ENCODE measurements around the gene CXCL6. TPM values are rescaled to one million over a fixed set of nuclear protein-coding genes. Genes with fewer than 3 reads are reported as not detected.
A peak's percentile ranks its signal among the peaks of the same experiment; 100 is the strongest.

CXCL6 gene
- total RNA-seq (6.0 and 7.5 TPM in 2 replicates), polyA plus RNA-seq (3.7 and 4.4 TPM in 2 replicates)

DNA sequence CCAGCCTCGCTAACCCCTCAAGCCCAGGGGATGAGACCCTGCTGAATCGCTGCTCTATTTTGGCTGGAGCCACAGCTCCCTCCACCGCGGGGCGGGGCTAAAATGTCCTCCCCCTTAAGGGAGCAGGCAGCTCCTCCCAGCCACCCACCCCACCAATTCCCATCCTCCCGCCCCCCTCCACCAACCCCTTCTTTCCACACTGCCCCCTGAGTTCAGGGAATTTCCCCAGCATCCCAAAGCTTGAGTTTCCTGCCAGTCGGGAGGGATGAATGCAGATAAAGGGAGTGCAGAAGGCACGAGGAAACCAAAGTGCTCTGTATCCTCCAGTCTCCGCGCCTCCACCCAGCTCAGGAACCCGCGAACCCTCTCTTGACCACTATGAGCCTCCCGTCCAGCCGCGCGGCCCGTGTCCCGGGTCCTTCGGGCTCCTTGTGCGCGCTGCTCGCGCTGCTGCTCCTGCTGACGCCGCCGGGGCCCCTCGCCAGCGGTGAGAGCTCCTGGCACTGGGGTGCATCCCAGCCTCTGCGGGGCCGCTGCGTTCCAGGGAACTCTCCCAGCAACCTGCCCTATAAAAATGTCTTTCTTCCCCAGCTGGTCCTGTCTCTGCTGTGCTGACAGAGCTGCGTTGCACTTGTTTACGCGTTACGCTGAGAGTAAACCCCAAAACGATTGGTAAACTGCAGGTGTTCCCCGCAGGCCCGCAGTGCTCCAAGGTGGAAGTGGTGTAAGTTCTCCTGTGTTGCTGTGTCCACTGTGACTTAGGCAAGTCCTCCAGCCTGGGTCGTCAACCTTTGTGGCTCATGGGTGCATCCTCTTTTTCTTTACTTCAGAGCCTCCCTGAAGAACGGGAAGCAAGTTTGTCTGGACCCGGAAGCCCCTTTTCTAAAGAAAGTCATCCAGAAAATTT lies at the start of gene CXCL6:
Gene CXCL6 (plus strand): TSS at position 306 of the 907 bp plus-strand sequence. CDS start 73 bp downstream, at position 379.
- DNase-seq (ENCODE audit: low spot score): peak; percentile 27
- no peak for TF ChIP-seq CTCF (IDR thresholded peaks at IDR 0.05; ENCODE audit: poor library complexity)
- no peak for TF ChIP-seq EZH2phosphoT487 (IDR thresholded peaks at IDR 0.05; ENCODE audit: low read depth, severe bottlenecking, unreplicated experiment)
- no peak for TF ChIP-seq EZH2 (IDR thresholded peaks at IDR 0.05; ENCODE audit: borderline replicate concordance)
- no peak within 1 kb of the TSS for H3K4me3 ChIP-seq

DNA sequence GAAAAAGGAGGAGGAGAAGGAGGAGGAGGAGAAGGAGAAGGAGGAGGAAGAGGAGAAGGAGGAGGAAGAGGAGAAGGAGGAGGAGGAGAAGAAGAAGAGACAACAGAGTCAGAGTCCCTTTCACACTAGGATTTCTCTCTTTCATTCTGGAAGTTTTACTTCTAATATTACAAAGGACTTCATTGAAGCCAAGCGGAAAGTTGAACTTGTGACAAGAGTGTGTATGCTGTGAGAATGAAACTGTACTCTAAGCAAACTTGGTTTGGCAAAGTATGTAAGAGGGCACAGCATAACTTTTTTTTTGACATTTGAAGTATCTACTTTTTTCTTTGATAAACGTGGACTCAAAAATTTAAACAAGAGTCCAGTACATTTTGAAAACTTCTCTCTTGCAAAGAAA lies 48.1 kb upstream of the CXCL6 start:
- 72% methylated on average over 2 of the region's 2 CpGs for WGBS (ENCODE audit: low lambda C conversion rate, missing lambda C conversion rate)
- no peaks in the 10 kb centered on the region for H3K36me3 ChIP-seq (replicated peaks; ENCODE audit: insufficient read depth, low read depth)
- TF ChIP-seq EZH2phosphoT487 (IDR thresholded peaks at IDR 0.05; ENCODE audit: low read depth, severe bottlenecking, unreplicated experiment) (no peak), EZH2 (IDR thresholded peaks at IDR 0.05; ENCODE audit: borderline replicate concordance) (no peak), CTCF (IDR thresholded peaks at IDR 0.05; ENCODE audit: poor library complexity) (no peak)
- no peaks in the 10 kb centered on the region for H3K9me3 ChIP-seq (ENCODE audit: low read depth)
- no peak overlapping the region for H3K4me2 ChIP-seq
- no peak overlapping the region for H3K27ac ChIP-seq
- no peak overlapping the region for H3K4me3 ChIP-seq
- H3K9me2 ChIP-seq (replicated peaks; ENCODE audit: insufficient read depth): no peaks in the 10 kb centered on the region
- H2AFZ ChIP-seq: no peak overlapping the region
- no peak for DNase-seq (ENCODE audit: low spot score)
- H4K20me1 ChIP-seq (ENCODE audit: insufficient read depth, poor library complexity, severe bottlenecking): no peaks in the 10 kb centered on the region
- peaks cover 19% of the 10 kb centered on the region for H3K27me3 ChIP-seq
- H3K4me1 ChIP-seq (ENCODE audit: insufficient read depth): no peaks in the 10 kb centered on the region
- no peaks in the 10 kb centered on the region for H3K79me2 ChIP-seq

More for the DNA sequence above, at the start of gene CXCL6:
- WGBS (ENCODE audit: low lambda C conversion rate, missing lambda C conversion rate): 4% methylated on average over 37 of the region's 41 CpGs
- H3K4me1 ChIP-seq (ENCODE audit: insufficient read depth): no peaks in the 10 kb centered on the region
- peak within 1 kb of the TSS; percentile 32 for H2AFZ ChIP-seq
- H3K9me3 ChIP-seq (ENCODE audit: low read depth): no peaks in the 10 kb centered on the region
- H3K4me2 ChIP-seq: peak within 1 kb of the TSS; percentile 89
- no peak within 1 kb of the TSS for H3K27ac ChIP-seq
- no peaks in the 10 kb centered on the region for H3K79me2 ChIP-seq
- H3K27me3 ChIP-seq: peaks cover 35% of the 10 kb centered on the region
- H3K9me2 ChIP-seq (replicated peaks; ENCODE audit: insufficient read depth): no peaks in the 10 kb centered on the region
- no peaks in the 10 kb centered on the region for H4K20me1 ChIP-seq (ENCODE audit: insufficient read depth, poor library complexity, severe bottlenecking)
- no peaks in the 10 kb centered on the region for H3K36me3 ChIP-seq (replicated peaks; ENCODE audit: insufficient read depth, low read depth)

DNA sequence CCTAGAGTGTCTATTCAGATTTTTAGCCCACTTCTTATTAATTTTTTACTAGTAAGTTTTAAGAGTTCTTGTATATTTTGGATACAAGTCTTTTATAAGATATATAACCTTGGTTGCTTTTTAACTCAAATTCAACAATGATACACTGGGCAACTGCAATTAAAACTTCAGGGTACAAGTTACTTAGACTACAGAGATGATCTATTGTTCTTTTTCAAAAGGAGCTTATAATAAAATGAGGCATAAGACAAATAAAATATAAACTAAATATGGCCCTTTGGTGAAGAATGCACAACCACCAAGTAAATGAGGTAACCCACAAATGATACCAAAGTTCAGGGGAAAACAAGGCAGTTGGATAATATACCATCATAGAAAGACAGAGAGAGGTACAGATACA lies 37.6 kb upstream of the CXCL6 start:
- no peak for TF ChIP-seq CTCF (IDR thresholded peaks at IDR 0.05; ENCODE audit: poor library complexity)

More for the DNA sequence above, 37.6 kb upstream of the CXCL6 start:
- Histone ChIP-seq H3K27ac (no peak overlapping the region), H2AFZ (no peak overlapping the region), H3K4me3 (no peak overlapping the region), H3K9me2 (replicated peaks; ENCODE audit: insufficient read depth) (no peaks in the 10 kb centered on the region), H3K4me2 (no peak overlapping the region), H3K4me1 (ENCODE audit: insufficient read depth) (no peaks in the 10 kb centered on the region), H3K9me3 (ENCODE audit: low read depth) (no peaks in the 10 kb centered on the region), H4K20me1 (ENCODE audit: insufficient read depth, poor library complexity, severe bottlenecking) (no peaks in the 10 kb centered on the region), H3K36me3 (replicated peaks; ENCODE audit: insufficient read depth, low read depth) (no peaks in the 10 kb centered on the region), H3K27me3 (no peaks in the 10 kb centered on the region), H3K79me2 (no peaks in the 10 kb centered on the region)
- no peak for DNase-seq (ENCODE audit: low spot score)

Measured in hepatocyte (in vitro differentiated cells).